ENCODE results near the gene ABLIM2.

ABLIM2 gene

DNA sequence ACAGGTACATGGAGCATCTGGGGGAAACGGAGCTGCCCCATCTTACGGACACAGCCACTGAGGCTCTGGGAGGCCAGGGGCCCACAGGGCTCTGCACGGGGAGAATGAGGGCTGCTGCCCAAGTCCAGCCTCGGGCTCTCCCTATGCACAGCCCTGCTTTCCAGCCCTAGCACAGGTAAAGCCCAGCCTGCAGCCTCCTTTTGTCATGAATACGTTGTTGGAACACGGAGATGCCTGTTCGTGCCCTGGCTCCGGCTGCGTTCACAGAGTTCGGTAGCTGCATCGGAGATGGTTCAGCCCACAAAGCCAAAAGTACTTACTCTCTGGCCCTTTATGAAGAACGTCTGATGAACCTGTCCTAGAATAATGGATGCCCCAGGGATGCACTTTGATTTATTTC lies 150.2 kb downstream of the ABLIM2 start:
- no peaks in the 10 kb centered on the region for H3K27me3 ChIP-seq (ENCODE audit: insufficient read depth, low read length)

GRCh38 chr4:8007581-8007980 lies 151.0 kb downstream of the ABLIM2 start:
- no peaks in the 10 kb centered on the region for H3K4me1 ChIP-seq (ENCODE audit: insufficient read depth, low read length)
- no peaks in the 10 kb centered on the region for H3K9me3 ChIP-seq (ENCODE audit: insufficient read depth, low read depth, low read length)
- no peak overlapping the region for H3K9ac ChIP-seq (ENCODE audit: low read depth, low read length)
- no peak overlapping the region for H3K4me3 ChIP-seq (ENCODE audit: low read length)
- no peaks in the 10 kb centered on the region for H3K36me3 ChIP-seq (ENCODE audit: insufficient read depth, low read length)
- no peaks in the 10 kb centered on the region for H3K27me3 ChIP-seq (ENCODE audit: insufficient read depth, low read length)
- WGBS, result 89% methylated on average over 11 of the region's 11 CpGs
- H3K27ac ChIP-seq (ENCODE audit: low read depth, low read length), result no peak overlapping the region

More for the DNA sequence above, 150.2 kb downstream of the ABLIM2 start:
- Histone ChIP-seq H3K36me3 (ENCODE audit: insufficient read depth, low read length) (no peaks in the 10 kb centered on the region), H3K9me3 (ENCODE audit: insufficient read depth, low read depth, low read length) (no peaks in the 10 kb centered on the region), H3K4me1 (ENCODE audit: insufficient read depth, low read length) (no peaks in the 10 kb centered on the region), H3K4me3 (ENCODE audit: low read length) (no peak overlapping the region), H3K27ac (ENCODE audit: low read depth, low read length) (no peak overlapping the region), H3K9ac (ENCODE audit: low read depth, low read length) (no peak overlapping the region)
- WGBS, result 86% methylated on average over 12 of the region's 12 CpGs

- Histone ChIP-seq H3K4me1 (ENCODE audit: insufficient read depth, low read length) (no peaks in the 10 kb centered on the region), H3K36me3 (ENCODE audit: insufficient read depth, low read length) (no peaks in the 10 kb centered on the region), H3K27ac (ENCODE audit: low read depth, low read length) (no peak overlapping the region), H3K9ac (ENCODE audit: low read depth, low read length) (no peak overlapping the region), H3K4me3 (ENCODE audit: low read length) (no peak overlapping the region), H3K9me3 (ENCODE audit: insufficient read depth, low read depth, low read length) (no peaks in the 10 kb centered on the region), H3K27me3 (ENCODE audit: insufficient read depth, low read length) (no peaks in the 10 kb centered on the region)
- 84% methylated on average over 12 of the region's 12 CpGs for WGBS
Observed at GRCh38 chr4:8006471-8006870, 152.1 kb downstream of the ABLIM2 start.

DNA sequence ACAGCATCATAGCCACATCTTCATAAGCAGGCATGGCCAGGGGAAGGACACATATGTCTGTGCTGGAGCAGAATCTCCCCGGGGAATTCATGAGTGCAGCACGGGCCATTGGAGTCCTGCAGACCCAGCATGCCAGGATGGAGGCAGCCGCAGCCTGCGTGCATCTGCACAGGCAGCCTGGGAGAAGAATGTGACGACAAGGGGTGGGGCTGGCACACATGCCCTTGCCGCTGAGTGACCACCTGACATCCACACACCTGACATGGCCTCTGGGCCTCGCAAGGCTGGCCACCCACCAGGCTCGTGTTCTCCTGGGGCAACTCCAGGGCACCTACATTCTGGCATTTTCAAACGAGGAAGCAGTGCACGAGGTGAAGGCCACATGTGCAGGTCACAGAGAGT lies 152.8 kb downstream of the ABLIM2 start:
- no peaks in the 10 kb centered on the region for H3K36me3 ChIP-seq (ENCODE audit: insufficient read depth, low read length)
- H3K27ac ChIP-seq (ENCODE audit: low read depth, low read length), result no peak overlapping the region
- H3K9ac ChIP-seq (ENCODE audit: low read depth, low read length), result no peak overlapping the region
- no peaks in the 10 kb centered on the region for H3K27me3 ChIP-seq (ENCODE audit: insufficient read depth, low read length)
- 86% methylated on average over 10 of the region's 10 CpGs for WGBS
- H3K4me1 ChIP-seq (ENCODE audit: insufficient read depth, low read length), result no peaks in the 10 kb centered on the region
- H3K4me3 ChIP-seq (ENCODE audit: low read length), result no peak overlapping the region
- H3K9me3 ChIP-seq (ENCODE audit: insufficient read depth, low read depth, low read length), result no peaks in the 10 kb centered on the region

GRCh38 chr4:8005033-8005808 lies 153.4 kb downstream of the ABLIM2 start:
- Histone ChIP-seq H3K4me3 (ENCODE audit: low read length) (no peak overlapping the region), H3K36me3 (ENCODE audit: insufficient read depth, low read length) (no peaks in the 10 kb centered on the region), H3K27me3 (ENCODE audit: insufficient read depth, low read length) (no peaks in the 10 kb centered on the region), H3K4me1 (ENCODE audit: insufficient read depth, low read length) (no peaks in the 10 kb centered on the region), H3K9ac (ENCODE audit: low read depth, low read length) (no peak overlapping the region), H3K9me3 (ENCODE audit: insufficient read depth, low read depth, low read length) (no peaks in the 10 kb centered on the region), H3K27ac (ENCODE audit: low read depth, low read length) (no peak overlapping the region)
- WGBS, result 90% methylated on average over 36 of the region's 36 CpGs

DNA sequence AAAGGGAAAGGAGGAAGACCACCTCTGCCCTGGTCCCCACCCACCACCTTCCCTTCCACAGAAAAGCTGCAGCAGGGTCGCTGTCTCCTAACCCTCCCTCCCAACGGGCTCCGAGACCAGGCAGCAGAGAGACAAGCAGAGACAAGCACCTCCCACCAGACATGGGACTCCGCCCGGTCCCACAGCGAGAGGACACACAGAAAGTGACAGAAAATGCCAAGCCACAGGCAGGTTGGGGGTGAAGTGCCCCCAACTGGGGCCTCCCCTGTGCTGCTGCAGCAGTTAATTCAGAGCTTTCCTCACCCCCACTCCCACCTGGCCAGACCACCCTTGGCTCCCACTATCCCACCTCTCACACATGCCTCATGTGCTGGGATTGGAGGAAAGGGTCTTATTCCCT lies 154.5 kb downstream of the ABLIM2 start:
- Histone ChIP-seq H3K9me3 (ENCODE audit: insufficient read depth, low read depth, low read length) (no peaks in the 10 kb centered on the region), H3K4me3 (ENCODE audit: low read length) (no peak overlapping the region), H3K27ac (ENCODE audit: low read depth, low read length) (no peak overlapping the region), H3K4me1 (ENCODE audit: insufficient read depth, low read length) (no peaks in the 10 kb centered on the region), H3K27me3 (ENCODE audit: insufficient read depth, low read length) (no peaks in the 10 kb centered on the region), H3K9ac (ENCODE audit: low read depth, low read length) (no peak overlapping the region), H3K36me3 (ENCODE audit: insufficient read depth, low read length) (no peaks in the 10 kb centered on the region)
- 71% methylated on average over 6 of the region's 6 CpGs for WGBS

DNA sequence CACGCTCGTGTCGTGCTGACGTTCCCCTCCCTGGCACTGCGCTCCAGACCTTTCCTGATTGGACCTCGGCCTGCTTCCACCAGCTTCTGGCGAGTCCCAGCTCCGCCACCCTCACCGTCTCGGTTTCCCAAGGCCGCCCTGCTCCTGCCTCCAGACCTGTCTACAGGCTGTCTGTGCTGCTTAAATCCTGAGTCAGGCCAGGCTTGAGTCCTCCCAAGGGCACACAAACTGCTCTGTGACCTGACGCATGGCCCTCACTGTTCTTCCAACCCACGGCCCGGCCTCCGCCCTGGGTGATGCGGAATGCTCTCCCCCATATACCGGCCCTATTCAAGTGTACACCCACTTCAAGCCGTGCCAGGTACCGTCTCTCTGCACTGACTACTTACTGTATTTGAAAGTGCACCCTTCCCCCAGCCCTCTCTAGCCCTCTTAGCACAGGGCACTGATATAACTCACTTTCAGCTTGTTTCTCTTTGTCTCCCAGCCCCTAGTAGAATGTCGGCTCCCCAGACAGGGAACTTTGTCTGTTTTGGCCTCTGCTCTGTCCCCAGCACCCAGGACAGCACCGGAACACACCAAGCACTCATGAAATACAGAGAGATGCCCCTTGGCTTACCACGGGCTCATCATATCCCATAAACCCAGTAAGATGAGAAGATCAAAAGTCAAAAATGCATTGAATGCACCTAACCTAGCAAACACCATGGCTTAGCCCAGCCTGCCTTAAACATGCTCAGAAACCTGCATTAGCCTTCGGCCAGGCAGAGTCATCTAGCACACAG lies 155.9 kb downstream of the ABLIM2 start:
- Histone ChIP-seq H3K9ac (ENCODE audit: low read depth, low read length) (no peak overlapping the region), H3K9me3 (ENCODE audit: insufficient read depth, low read depth, low read length) (no peaks in the 10 kb centered on the region), H3K4me1 (ENCODE audit: insufficient read depth, low read length) (no peaks in the 10 kb centered on the region), H3K36me3 (ENCODE audit: insufficient read depth, low read length) (no peaks in the 10 kb centered on the region), H3K27ac (ENCODE audit: low read depth, low read length) (no peak overlapping the region), H3K27me3 (ENCODE audit: insufficient read depth, low read length) (no peaks in the 10 kb centered on the region), H3K4me3 (ENCODE audit: low read length) (no peak overlapping the region)
- 93% methylated on average over 23 of the region's 23 CpGs for WGBS

- Histone ChIP-seq H3K27ac (ENCODE audit: low read depth, low read length) (no peak overlapping the region), H3K36me3 (ENCODE audit: insufficient read depth, low read length) (no peaks in the 10 kb centered on the region), H3K4me3 (ENCODE audit: low read length) (no peak overlapping the region), H3K4me1 (ENCODE audit: insufficient read depth, low read length) (no peaks in the 10 kb centered on the region), H3K9me3 (ENCODE audit: insufficient read depth, low read depth, low read length) (no peaks in the 10 kb centered on the region), H3K9ac (ENCODE audit: low read depth, low read length) (no peak overlapping the region), H3K27me3 (ENCODE audit: insufficient read depth, low read length) (no peaks in the 10 kb centered on the region)
- WGBS, result 91% methylated on average over 15 of the region's 15 CpGs
Observed at GRCh38 chr4:8001564-8002355, 156.9 kb downstream of the ABLIM2 start.

DNA sequence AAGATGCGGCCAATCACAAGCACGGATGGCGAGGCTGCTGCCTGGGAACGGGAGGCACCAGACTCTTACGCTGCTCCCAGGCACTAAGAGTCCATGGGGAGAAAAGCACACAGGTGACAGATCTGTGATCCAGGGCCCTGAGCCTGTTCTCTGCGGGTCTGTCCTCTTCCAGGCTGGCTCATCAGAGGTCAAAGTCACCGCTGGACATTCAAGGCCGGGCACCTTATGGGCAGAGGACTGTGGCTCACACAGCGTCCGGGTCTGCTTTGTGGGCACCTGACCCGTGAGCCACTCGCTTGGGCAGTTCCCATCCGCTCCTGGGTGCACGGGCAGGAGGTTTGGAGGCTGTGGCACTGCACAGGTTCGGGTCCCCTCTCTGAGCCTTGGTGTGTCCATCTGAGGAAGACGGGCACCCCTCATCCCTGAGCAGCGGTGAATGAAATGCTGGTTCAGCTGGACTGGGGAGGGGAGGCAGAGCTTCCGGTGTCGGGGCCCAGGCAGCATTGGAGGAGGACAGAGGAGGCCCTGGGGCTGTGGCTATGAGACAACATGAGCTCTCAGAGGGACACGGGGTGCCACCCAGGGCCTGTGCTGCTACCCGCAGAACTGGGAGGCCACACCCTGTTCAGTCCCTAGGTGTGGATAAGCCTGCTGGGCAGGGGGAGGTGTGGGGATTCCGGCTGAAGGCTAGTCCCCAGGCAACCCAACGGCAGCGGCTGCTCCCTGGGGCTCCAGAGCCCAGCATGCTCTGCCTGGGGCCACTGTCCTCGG lies 157.7 kb downstream of the ABLIM2 start:
- Histone ChIP-seq H3K4me3 (ENCODE audit: low read length) (no peak overlapping the region), H3K36me3 (ENCODE audit: insufficient read depth, low read length) (no peaks in the 10 kb centered on the region), H3K27ac (ENCODE audit: low read depth, low read length) (no peak overlapping the region), H3K27me3 (ENCODE audit: insufficient read depth, low read length) (no peaks in the 10 kb centered on the region), H3K9ac (ENCODE audit: low read depth, low read length) (no peak overlapping the region), H3K4me1 (ENCODE audit: insufficient read depth, low read length) (no peaks in the 10 kb centered on the region), H3K9me3 (ENCODE audit: insufficient read depth, low read depth, low read length) (no peaks in the 10 kb centered on the region)
- 89% methylated on average over 25 of the region's 25 CpGs for WGBS

GRCh38 chr4:8000247-8000646 lies 158.4 kb downstream of the ABLIM2 start:
- H3K36me3 ChIP-seq (ENCODE audit: insufficient read depth, low read length), result no peaks in the 10 kb centered on the region
- H3K4me3 ChIP-seq (ENCODE audit: low read length), result no peak overlapping the region
- no peaks in the 10 kb centered on the region for H3K4me1 ChIP-seq (ENCODE audit: insufficient read depth, low read length)
- no peak overlapping the region for H3K27ac ChIP-seq (ENCODE audit: low read depth, low read length)
- no peak overlapping the region for H3K9ac ChIP-seq (ENCODE audit: low read depth, low read length)
- no peaks in the 10 kb centered on the region for H3K27me3 ChIP-seq (ENCODE audit: insufficient read depth, low read length)
- 92% methylated on average over 8 of the region's 8 CpGs for WGBS
- H3K9me3 ChIP-seq (ENCODE audit: insufficient read depth, low read depth, low read length), result no peaks in the 10 kb centered on the region
